GM19193 (cell line): ENCODE results near the gene BIRC5.

Experiments used
- POLR2A ChIP-seq: IDR thresholded peaks from 4 replicates; pipeline ENCODE4 v1.6.1; 2011; ENCODE audit not compliant: insufficient read depth, insufficient read length; ENCODE audit errors: extremely low read depth

BIRC5 gene

DNA sequence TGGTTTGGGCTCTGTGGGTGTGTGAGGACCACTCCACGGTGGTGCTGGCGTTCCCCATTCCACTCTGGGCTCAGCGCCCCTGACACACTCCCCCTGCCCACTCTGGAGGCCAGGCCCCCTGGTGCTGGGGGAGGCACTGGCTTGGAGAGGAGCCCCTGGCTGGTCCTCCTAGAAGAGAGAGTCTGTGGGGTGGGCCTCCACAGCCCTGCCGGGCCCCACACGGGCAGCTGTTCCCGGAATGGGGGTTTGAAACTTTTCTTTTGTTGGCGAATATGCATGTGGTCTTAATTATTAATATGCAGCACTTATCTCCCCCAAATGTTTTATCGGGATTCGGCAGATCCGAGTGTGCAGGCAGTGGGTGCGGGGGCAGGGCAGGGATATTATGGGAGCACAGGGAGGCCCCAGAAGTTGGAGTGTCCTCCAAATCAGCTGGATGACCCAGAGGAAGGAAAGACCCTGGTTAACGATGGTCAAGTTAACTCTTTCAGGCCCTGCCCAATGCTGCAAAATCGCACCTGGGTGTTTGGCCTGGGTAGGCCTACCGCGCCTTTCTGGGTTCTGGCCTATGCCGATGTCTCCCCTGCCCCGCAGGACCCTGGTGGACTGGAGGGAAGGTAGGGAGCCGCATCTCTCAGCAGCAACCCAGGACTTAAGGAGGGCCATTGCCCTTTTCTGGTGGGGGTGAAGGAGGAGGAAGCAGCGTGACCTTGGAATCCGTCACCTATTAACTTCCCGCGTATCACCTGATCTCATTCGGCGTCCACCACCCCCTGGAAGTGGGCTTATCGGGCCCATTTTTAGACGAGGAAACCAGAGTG, 53.4 kb downstream of the BIRC5 start:
- no peak for TF ChIP-seq POLR2A

DNA sequence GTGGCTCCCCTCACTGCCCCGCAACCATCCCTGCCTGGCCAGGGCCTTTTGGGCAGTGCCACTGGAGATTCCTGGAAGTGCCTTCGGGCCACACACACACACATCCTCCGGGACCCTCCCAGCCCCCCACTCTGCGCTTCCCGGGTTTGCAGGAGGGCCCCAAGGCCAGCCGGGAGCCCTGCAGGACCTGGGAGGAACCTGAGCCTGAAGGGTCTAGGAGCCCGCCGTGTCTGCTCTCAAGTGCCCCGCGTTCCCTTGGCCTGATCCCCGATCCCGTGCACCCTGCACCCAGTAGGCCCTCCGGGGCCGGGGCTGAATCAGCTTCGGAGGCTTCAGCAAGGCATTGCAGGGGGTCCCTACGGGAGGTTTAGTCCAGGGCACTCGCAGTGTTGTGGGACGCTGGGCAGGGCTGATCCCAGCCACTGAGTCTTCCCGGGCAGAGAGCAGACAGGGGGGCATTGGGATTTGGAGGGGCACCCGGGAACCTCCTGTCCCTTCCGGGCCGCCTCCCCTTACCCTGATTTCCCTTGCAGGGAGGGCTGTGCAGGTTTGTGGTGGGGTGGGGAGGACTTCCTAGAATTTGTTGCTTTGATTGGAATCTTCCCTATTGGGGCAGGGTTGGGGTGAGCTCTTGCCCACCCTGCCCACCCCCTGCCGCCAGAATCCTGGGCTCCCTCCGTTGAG, 54.3 kb downstream of the BIRC5 start:
- no peak for TF ChIP-seq POLR2A

- TF ChIP-seq POLR2A, result no peak
Measured at GRCh38 chr17:78268951-78269905, 55.2 kb downstream of the BIRC5 start.

DNA sequence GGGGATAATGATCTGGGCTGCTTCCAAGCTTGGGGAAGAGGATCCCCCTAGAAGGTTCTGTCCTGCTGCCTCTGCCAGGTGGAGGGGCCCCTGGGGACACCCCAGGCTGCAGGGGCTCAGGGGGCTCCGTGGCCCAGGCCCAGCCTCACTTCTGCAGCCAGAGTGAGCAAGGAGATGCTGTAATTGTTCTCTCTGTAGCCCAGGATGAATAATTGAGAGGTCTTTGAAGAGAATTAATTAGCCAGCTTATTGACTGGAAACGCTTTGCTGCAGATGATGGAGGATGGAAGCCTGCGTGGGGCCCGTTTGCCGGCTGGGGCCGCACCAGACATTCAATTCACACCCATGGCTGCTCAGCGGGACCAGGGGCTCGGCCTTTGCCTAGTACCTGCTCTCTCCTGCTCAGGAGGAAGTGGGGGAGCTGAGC, 55.9 kb downstream of the BIRC5 start:
- no peak for TF ChIP-seq POLR2A

DNA sequence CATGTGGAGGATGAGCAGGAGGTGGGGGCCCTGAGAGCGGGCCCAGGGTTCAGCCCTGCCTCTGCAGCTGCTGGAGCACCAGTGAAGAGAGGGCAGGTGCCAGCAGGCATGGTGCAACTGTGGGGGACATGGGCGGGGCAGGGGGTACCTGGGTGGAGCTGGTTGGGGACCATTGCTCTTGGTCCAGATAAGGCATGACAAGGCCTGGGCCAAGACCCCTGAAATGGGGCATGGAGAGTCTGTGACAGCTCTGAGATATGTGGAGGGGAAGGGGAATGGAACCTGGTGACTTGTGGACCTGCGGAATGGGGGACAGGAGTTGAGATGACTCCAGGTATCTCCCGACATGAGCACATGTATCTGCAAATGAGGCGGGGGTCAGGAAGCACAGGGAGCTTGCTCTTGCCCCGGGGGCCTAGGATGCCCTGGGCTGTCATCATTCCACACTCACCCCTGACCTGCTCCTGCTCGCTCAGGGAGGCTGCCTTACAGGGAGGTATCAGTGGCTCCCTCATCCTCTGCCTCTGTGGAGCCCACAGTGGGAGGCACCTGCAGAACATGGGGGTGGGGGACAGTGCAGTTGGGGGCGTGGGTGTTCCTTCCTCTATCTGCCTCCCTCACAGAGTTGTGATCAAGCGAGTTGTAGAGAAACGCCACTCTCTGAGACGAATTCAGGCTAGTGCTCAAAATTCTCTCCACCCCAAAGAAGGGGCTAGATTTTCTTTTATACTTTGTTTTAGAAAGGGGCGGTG, 57.5 kb downstream of the BIRC5 start:
- no peak for TF ChIP-seq POLR2A

DNA sequence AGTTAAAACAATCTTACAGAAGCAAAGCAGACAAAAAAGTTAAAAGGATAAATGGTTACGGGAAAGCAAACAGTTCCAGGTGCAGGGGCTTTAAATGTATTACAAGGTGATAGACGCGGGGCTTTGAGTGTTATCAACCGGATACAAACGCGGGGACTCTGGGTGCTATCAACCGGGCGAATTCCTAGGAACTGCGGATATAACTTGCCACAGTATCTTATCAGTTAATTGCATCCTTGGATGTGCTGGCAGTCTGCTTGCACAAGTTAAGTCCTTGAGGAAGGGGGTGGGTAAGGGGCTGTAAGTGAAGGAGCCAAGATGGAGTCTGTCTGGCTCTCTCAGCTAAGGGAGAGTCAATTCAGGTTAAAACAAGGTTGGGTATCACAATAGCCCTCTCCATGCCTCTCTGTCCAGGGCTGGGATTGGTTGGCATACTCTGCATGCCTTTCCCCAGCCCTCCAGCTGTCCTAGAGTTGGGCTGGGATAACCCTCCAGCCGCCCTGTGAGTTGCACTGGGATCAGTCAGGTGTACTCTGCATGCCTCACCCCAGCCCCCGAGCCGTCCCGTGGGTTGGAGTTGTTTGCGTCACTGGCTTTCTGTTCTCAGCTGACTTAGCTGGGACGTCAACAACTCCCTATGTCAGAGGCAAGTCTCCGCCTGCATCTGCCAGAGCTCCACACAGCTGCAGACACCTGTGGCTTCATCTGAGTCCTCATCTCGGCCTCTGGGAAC, 58.3 kb downstream of the BIRC5 start:
- TF ChIP-seq POLR2A, result no peak

DNA sequence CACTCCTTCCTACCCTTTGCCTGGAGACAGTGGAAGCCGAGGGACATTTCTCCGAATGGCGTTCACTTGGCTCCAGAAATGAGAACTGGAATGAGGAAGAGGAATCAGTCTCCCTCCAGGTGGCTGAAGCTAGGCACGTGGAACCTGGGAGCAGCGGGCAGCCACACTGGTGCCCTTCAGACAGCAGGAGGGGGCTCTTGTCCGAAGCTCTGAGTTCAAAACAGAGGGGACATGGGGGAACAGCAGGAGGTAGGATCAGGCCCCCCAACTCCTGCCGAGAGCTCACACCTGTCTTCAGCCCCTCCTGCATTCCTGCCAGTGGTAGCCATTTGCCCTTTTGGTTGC, 58.8 kb downstream of the BIRC5 start:
- no peak for TF ChIP-seq POLR2A

- TF ChIP-seq POLR2A, result no peak
Measured at GRCh38 chr17:78273813-78274212, 59.8 kb downstream of the BIRC5 start.
